NCI-H446 treated with DMSO at 0.1 percent for 48 hours (cell line): ENCODE results near the gene ASL.
"Not testable (repeated sequence)": the region's sequence is repeated elsewhere in the genome, so short reads cannot be mapped to it uniquely, and the experiment has no call there.

Experiments used
- DNase-seq: peaks from one replicate; lab custom pipeline; 2025; lab: John Stamatoyannopoulos, UW

The ASL gene

DNA sequence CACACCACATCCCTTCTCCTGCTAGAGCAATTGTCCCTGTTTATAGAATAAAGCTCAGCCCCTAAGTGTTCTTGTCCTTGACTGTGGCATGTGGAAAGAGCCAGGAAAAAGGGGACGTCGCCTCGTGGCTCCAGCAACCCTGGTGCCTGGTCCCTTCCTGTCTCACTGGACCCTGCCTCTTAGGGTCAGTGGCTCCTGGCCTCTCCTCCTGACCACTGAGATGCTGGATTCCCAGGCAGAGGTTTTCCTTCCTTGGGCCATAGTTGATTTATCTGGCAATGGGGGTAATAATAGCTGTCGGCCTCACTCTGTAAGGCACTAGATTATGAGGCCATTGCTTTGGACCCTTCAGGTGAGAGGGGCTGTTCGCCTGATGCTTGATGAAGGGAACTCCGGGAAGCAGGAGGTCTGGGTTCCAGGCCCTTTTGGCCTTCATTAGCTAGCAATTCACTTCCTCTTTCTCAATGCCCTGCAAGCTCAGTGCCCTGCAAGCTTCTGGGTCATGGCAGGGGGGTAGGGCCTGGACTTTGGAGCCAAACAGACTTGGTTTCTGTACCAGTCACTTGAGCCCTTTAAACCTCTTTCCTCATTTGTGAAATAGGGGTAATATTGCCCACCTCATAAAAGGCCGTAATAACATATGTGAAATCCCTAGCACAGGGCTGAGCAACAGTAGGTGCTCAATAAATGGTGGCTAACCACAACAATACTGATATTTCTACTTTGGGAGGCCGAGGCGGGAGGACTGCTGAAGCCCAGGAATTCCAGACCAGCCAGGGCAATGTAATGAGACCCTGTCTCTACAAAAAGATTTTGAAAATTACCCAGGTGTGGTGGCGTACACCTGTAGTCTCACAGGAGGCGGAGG is 1.1 kb downstream of the ASL start:
- no peak for DNase-seq

DNA sequence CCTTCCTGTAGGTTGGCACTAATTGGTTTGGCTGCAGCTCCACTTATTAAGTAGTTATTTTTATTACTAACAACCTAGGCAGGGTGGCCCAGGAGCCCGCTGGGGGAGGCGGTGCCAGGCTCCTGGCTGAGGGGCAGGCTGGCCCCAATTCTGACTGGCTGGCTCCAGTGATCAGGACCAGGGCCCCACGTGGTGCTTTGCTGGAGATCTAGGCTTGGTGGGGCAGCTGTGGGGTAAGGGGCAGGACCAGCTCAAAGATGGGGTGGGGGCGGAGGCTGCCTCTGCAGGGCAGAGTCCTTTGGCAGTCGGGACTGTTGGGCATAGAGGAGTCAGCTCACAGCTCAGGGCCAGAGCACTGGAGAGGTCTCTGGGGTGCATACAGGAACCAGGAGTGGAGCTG is 2.4 kb downstream of the ASL start:
- DNase-seq: no peak

DNA sequence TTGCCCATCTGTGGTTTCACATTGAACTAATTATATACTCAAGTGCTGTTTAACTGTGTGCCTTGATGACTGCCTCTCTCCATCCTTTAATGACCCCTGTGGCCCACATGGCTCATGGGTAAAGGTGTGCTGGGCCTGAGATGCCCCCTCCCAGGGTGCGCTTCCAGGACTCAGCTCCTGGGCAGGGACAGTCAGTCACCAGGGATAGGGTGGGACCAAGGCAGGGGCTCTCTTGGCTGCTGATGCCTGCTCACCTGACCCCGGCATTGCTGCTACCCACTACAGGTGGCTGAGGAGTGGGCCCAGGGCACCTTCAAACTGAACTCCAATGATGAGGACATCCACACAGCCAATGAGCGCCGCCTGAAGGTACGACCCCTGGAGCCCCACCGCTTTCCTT is 6.5 kb downstream of the ASL start:
- DNase-seq: no peak

DNA sequence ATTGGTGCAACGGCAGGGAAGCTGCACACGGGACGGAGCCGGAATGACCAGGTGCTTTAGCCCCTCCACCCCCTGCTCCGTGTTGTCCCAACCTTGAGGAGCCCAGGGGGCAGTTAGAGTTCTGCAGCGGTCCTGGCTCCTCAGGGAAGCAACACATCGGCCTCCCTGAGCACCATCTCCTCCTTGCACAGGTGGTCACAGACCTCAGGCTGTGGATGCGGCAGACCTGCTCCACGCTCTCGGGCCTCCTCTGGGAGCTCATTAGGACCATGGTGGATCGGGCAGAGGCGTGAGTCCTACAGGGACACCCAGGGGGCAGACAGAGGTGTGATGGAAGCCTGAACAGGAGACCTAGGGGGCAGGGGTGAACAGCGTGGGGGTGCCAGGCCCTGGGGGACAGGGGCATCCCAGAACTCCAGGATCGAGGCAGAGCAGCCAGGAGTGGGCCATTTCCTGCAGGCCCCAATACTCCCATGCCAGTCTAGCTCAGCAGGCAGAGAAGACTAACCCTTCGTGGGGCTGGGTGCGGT is 7.3 kb downstream of the ASL start:
- no peak for DNase-seq

DNA sequence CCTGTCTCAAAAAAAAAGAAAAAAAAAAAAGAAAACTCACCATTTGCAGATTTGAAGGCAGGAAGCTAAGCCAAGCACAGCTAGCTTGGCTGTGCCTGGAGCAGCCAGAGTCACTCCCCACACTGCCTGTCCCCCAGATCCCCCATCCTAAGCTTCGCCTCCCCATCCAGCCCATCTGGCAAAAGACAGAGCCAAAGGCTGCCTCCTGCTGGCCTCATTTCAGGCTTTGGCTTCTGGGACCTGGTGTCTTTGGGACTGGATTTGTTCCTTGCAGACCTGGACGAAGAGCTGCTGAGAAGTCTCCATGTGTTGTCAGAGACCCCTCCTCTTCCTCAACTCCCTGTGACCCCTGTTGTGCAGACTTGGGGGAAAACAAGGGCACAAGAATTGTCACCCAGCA is 8.1 kb downstream of the ASL start:
- no peak for DNase-seq

GRCh38 chr7:66088861-66089838 is 13.5 kb downstream of the ASL start:
- DNase-seq: no peak

DNA sequence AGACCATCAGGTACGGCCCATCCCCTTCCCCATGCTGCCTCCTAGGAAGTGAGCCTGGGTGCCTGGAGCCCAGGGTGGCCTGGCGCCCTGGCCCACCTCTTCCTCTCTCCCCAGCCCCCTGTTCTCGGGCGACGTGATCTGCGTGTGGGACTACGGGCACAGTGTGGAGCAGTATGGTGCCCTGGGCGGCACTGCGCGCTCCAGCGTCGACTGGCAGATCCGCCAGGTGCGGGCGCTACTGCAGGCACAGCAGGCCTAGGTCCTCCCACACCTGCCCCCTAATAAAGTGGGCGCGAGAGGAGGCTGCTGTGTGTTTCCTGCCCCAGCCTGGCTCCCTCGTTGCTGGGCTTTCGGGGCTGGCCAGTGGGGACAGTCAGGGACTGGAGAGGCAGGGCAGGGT is 17.0 kb downstream of the ASL start:
- DNase-seq: no peak

- DNase-seq: no peak
Measured at GRCh38 chr7:66095010-66095409, 19.4 kb downstream of the ASL start.

GRCh38 chr7:66099232-66099550 is 23.6 kb downstream of the ASL start:
- no peak for DNase-seq

DNA sequence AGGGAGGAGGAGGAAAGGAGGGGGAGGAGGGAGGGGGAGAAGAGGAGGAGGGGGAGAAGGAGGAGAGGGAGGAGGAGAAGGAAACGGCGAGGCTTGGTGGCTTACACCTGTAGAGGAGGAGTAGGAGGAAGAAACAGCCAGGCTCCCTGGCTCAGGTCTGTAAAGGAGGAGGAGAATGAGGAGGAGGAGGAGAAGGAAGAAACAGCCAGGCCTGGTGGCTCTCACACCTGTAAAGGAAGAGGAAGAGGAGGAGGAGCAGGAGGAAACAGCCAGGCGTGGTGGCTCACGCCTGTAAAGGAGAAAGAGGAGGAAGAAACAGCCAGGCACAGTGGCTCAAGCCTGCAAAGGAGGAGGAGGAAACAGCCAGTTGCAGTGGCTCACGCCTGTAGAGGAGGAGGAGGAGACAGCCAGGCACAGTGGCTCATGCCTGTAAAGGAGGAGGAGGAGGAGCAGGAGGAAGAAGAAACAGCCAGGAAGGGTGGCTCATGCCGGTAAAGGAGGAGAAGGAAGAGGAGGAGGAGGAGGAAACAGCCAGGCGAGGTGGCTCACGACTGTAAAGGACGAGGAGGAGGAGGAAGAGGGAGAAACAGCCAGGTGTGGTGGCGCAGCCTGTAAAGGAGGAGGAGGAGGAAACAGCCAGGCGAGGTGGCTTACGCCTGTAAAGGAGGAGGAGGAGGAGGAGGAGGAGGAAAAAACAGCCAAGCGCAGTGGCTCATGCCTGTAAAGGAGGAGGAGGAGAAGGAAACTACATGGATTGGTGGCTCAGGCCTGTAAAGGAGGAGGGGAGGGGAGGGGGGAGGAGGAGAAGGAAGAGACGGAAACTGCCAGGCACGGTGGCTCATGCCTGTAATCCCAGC is 24.2 kb downstream of the ASL start:
- DNase-seq: no peak

- no peak for DNase-seq
Measured at GRCh38 chr7:66100408-66101050, 24.9 kb downstream of the ASL start.

GRCh38 chr7:66102168-66102567 is 26.5 kb downstream of the ASL start:
- DNase-seq: not testable (repeated sequence)

DNA sequence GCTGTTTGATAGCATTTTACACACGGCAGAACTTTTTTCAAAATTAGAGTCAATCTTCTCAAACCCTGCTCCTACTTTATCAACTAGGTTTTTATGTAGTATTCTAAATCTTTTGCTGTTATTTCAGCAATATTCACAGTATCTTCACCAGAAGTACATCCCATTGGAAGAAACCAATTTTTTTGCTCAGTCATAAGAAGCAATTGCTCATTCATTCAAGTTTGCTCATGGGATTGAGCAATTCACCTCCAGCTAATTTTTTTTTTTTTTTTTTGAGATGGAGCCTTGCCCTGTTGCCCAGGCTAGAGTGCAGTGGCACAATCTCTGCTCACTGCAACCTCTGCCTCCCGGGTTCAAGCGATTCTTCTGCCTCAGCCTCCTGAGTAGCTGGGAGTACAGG is 28.4 kb downstream of the ASL start:
- not testable (repeated sequence) for DNase-seq

DNA sequence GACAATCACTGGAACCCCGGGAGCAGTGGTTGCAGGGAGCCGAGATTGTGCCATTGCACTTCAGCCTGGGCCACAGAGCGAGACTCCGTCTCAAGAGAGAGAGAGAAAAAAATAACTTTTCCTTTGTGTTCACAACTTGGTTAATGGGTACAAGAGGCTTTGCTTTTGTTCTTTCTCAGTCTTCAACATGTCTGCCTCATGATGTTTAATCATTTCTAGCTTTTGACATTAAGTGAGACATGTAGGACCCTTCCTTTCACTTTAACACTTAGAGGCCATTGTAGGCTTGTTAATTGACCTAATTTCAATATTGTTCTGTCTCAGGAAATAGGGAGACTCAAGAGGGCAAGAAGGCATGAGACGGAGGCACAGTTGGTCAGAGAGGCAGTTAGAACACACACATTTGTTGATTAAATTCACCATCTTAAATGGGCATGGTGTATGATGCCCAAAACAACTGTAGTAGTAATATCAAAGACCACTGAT is 29.7 kb downstream of the ASL start:
- DNase-seq: no peak

GRCh38 chr7:66108410-66108809 is 32.8 kb downstream of the ASL start:
- not testable (repeated sequence) for DNase-seq

DNA sequence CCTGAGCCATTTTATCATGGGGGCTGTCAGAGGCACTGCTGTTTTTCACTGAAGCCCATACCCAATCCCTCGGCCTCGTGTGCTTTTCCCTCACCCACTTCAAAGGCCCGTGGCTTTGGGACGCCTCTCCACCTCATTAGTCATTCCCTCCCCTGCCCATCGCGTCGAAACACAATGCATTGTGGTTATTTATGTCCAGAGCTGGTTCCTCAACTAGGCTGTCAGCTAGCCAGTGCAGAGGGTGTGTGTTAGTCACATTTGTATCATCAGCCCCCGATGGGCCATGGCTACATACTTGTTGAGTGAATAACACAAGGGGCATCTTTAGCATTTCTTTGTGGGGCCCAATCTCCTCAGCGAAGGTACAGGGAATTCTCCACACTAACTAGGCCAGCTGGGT is 35.2 kb downstream of the ASL start:
- no peak for DNase-seq

DNA sequence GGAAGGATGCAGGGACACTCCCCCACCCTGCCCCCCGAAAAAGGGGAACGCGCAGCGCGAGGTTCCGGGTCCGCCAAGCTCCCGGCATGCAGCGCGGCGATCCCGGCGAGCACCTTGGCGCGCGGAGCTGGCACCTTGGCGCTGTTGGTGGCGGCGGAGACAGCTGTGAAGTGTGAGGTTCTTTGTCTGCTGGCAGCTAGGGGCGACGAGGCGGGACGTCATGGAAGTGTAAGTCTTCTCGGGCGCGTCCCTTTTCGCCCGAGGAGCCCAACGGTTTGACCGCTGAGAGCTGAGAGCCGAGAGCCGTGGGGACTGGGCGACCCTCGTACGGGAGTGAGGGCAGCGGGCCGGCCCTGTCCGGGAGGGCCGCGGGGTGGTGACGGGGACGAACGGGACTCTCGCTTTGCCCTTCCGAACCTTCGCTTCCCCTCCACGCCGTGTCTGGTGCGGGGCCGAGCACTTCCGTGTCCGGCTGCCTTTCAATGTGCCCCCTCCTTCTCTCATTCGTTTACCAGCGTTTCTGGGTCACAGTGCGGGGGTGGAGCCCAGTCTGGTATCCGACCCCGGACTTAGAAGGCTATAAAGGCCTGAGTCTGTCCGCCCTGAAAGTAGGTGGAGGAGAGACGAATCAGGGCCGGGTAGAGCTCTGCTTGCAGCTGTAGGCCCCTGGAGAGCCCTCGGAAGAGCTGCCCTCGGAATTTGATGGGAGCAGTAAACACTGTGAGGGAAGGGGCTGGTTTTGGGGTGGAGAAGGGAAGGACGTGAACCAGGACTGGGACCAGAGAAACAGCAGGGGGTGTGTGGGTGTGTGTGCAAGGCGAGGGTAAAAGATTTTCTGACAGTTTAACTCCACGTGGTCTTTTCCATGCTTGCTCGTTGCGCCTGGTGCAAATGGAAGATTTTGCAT is 39.4 kb downstream of the ASL start, which contains the start of gene CRCP:
Gene CRCP (plus strand): TSS at position 105 of the 907 bp plus-strand sequence. CDS start 116 bp downstream, at position 221.
- DNase-seq: peak; percentile 33

DNA sequence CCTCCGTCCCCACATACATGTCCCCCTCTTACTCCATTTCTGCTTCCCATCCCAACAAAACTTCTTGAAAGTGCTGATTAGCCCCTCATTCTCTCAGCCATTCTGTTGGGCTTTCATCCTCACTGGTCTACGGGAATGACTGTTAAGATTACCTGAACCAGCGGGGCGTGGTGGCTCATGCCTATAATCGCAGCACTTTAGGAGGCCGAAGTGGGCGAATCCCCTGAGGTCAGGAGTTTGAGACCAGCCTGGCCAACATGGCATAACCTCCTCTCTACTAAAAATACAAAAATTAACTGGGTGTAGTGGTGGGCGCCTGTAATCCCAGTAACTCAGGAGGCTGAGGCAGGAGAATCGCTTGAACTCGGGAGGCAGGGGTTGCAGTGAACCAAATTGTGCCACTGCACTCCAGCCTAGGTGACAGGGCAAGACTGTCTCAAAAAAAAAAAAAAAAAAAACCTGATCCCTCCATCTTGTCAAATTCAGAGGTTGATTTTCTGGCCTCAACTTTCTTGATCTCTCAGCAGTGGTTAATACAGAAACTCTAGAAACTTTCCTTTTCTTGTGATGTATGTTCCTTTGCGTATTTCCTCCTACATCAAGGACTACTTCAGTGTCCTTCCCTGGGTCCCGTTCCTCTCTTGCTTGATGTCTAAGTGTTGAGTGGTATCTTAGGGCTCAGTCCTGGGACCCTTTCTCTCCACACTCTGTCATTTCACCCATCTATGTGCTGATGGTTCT is 41.2 kb downstream of the ASL start:
- not testable (repeated sequence) for DNase-seq

GRCh38 chr7:66118603-66119002 is 43.0 kb downstream of the ASL start:
- DNase-seq: no peak
